GM12873 (cell line): ENCODE measurements around the gene MT1H.

Experiments
- CTCF ChIP-seq: IDR thresholded peaks from 2 replicates; pipeline ENCODE4 v1.5.1; 2012; ENCODE audit warnings: low read depth, mild to moderate bottlenecking, moderate library complexity, low read length, control low read depth; ENCODE audit not compliant: insufficient read depth; ENCODE audit errors: missing control alignments

MT1H gene

GRCh38 chr16:56691885-56692284, 22.3 kb downstream of the MT1H start:
- no peak for TF ChIP-seq CTCF

DNA sequence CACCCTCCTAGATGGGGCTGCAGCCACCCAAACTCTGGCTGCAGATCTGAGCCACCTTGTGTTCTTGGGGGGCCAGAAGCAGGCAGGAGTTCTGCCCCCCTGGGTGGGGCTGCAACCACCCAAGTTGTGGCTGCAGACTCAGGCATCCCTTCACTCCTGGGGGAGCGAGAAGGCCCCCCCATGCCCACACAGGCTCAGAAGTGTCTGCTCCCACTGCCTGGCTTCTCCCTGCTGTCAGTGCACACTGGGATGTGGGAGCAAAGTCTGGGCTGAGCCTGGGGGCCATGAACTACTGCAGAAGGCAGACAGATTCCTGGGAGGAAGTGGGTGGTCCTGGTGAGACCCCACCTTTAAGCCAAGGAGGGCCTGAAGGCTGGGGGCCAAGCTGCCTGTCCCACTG, 25.6 kb downstream of the MT1H start:
- TF ChIP-seq CTCF: no peak

DNA sequence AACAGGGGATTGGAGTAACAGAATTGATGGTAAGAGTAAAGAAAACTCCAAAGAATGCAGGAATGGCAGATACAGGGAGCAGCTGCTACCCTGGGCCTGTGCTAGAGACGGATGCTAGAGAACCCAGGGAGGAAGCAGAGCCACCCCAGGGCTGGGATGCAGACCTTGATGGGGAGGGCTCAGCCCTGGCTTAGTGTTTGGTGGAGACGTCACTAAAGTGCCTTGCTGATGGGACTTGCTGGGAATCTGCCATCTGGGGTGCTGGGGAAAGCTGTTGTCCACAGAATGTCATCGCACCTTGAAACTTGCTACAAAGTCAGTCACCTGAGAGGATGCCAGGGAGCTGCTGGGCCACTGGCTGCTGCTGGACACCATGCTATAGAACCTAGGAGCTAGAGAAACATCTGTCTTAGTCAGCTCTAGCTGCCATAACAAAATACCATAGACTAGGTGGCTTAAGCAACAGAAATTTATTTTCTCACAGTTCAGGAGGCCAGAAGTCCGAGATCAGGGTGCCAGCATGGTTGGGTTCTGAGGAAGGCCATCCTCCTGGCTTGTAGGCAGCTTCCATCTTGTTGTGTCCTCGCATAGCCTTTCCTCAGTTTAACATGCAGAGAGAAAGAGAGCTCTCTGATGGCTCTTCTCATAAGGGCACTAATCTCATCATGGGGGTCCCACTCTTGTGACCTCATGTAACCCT, 28.0 kb downstream of the MT1H start:
- TF ChIP-seq CTCF: no peak

GRCh38 chr16:56700195-56700594, 30.6 kb downstream of the MT1H start:
- no peak for TF ChIP-seq CTCF

DNA sequence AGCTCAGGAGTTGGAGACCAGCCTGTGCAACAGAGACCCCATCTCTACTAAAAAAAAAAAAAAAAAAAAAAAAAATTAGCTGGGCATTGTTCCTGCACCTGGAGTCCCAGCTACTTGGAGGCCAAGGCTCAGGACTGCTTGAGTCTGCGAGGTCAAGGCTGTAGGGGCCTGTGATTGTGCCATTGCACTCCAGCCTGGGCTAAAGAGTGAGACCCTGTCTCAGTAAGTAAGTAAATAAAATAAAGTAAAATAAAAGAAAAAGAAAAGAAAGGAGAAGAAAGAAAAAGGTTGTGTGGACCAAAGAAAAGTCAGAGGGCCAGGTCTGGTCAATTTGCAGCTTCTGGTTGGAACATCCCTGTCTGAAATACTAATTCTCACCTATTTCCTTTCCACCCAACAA, 31.0 kb downstream of the MT1H start:
- no peak for TF ChIP-seq CTCF

- no peak for TF ChIP-seq CTCF
These were observed 31.9 kb downstream of the MT1H start for GRCh38 chr16:56701534-56701933.

GRCh38 chr16:56702836-56703235, 33.2 kb downstream of the MT1H start:
- no peak for TF ChIP-seq CTCF
